A673 (cell line): Measurements from ENCODE around the gene NELFE. TPM values are rescaled to one million over a fixed set of nuclear protein-coding genes. Genes with fewer than 3 reads are reported as not detected.

Experiments
- BruUV-seq: library from RNA; stranded (reverse); fragments of 400-500 nt; replicated peaks from 2 replicates; lab custom pipeline; 2021; lab: Mats Ljungman, UMichigan
- CTCF ChIA-PET: fragments of 300-600 bp; sonication (Branson Sonifier 250); formaldehyde crosslinking; loops from one replicate; lab custom pipeline; 2022; ENCODE audit warnings: antibody characterized with exemption; lab: Charles Lee
- POLR2A ChIA-PET: fragments of 300-600 bp; sonication (Branson Sonifier 250); formaldehyde crosslinking; loops from one replicate; lab custom pipeline; 2022; ENCODE audit warnings: antibody characterized with exemption; ENCODE audit not compliant: low non-redundant PET; lab: Charles Lee
- DNase-seq: peaks from one replicate; pipeline ENCODE4 v3.0.0-alpha.2; 2015; ENCODE audit warnings: low spot score
- H3K27ac ChIP-seq: fragments of 200-600 bp; sonication (generic); 2 replicates; pipeline ENCODE4 v1.5.1; 2016; ENCODE audit warnings: mixed run types, low read depth, mild to moderate bottlenecking, mixed read lengths, antibody characterized with exemption, low read length; ENCODE audit not compliant: poor library complexity, severe bottlenecking
- H3K27me3 ChIP-seq: fragments of 200-600 bp; sonication (generic); replicated peaks from 2 replicates; pipeline ENCODE4 v1.6.1; 2017; ENCODE audit warnings: mixed run types, low read depth, mild to moderate bottlenecking, mixed read lengths, antibody characterized with exemption, low read length; ENCODE audit not compliant: insufficient read depth, poor library complexity
- H3K36me3 ChIP-seq: fragments of 200-600 bp; sonication (generic); 2 replicates; pipeline ENCODE4 v1.6.1; 2016; ENCODE audit warnings: mixed run types, mild to moderate bottlenecking, mixed read lengths, antibody characterized with exemption, low read length; ENCODE audit not compliant: insufficient read depth, poor library complexity, severe bottlenecking
- H3K4me1 ChIP-seq: fragments of 200-600 bp; sonication (generic); 2 replicates; pipeline ENCODE4 v1.6.1; 2017; ENCODE audit warnings: mixed run types, mild to moderate bottlenecking, mixed read lengths, antibody characterized with exemption, low read length; ENCODE audit not compliant: insufficient read depth, poor library complexity, severe bottlenecking
- H3K4me3 ChIP-seq: fragments of 200-600 bp; sonication (generic); 2 replicates; pipeline ENCODE4 v1.5.1; 2016; ENCODE audit warnings: low read depth, mixed run types, mild to moderate bottlenecking, mixed read lengths, low read length; ENCODE audit not compliant: poor library complexity, severe bottlenecking
- H3K9me3 ChIP-seq: fragments of 200-600 bp; sonication (generic); 2 replicates; pipeline ENCODE4 v1.6.1; 2016; ENCODE audit warnings: mixed run types, low read depth, mild to moderate bottlenecking, mixed read lengths, antibody characterized with exemption, low read length; ENCODE audit not compliant: poor library complexity, severe bottlenecking
- EZH2 ChIP-seq: fragments of 200-600 bp; sonication (generic); IDR thresholded peaks from 2 replicates; pipeline ENCODE4 v1.6.1; 2017; ENCODE audit warnings: borderline replicate concordance, low read depth, mild to moderate bottlenecking, mixed read lengths, antibody characterized with exemption, low read length; ENCODE audit not compliant: poor library complexity, severe bottlenecking
- intact Hi-C: fragments of 100-400 bp; cut with micrococcal nuclease; formaldehyde crosslinking; loops from one replicate; pipeline ENCODE4 v1.10.0; 2022; ENCODE audit not compliant: unreplicated experiment
- total RNA-seq: library from RNA; stranded (reverse); gene quantifications from 2 replicates; pipeline ENCODE4 v1.2.3, GENCODE V29; 2021
- TF ChIP-seq, protein P1 (sequence below): fragments of 300-800, 200-600 bp; sonication (generic); conservative IDR thresholded peaks from 2 replicates; pipeline ENCODE4 v1.5.1; 2017; ENCODE audit warnings: low read depth, mild to moderate bottlenecking, antibody characterized with exemption, low read length, moderate library complexity, mixed read lengths

The NELFE gene
- total RNA-seq, 1 experiment from 2014 or later, result 94.3 TPM

- H3K27ac ChIP-seq, result no peak overlapping the region
- H3K4me3 ChIP-seq, result no peak overlapping the region
- TF ChIP-seq EZH2, result no peak
- TF ChIP-seq, protein P1, sequence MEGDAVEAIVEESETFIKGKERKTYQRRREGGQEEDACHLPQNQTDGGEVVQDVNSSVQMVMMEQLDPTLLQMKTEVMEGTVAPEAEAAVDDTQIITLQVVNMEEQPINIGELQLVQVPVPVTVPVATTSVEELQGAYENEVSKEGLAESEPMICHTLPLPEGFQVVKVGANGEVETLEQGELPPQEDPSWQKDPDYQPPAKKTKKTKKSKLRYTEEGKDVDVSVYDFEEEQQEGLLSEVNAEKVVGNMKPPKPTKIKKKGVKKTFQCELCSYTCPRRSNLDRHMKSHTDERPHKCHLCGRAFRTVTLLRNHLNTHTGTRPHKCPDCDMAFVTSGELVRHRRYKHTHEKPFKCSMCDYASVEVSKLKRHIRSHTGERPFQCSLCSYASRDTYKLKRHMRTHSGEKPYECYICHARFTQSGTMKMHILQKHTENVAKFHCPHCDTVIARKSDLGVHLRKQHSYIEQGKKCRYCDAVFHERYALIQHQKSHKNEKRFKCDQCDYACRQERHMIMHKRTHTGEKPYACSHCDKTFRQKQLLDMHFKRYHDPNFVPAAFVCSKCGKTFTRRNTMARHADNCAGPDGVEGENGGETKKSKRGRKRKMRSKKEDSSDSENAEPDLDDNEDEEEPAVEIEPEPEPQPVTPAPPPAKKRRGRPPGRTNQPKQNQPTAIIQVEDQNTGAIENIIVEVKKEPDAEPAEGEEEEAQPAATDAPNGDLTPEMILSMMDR, result no peak
- ChIA-PET CTCF (no interaction called here), POLR2A (no interaction called here)
- no peaks in the 10 kb centered on the region for H3K27me3 ChIP-seq
- no peaks in the 10 kb centered on the region for H3K9me3 ChIP-seq
- no peaks in the 10 kb centered on the region for H3K36me3 ChIP-seq
- no peaks in the 10 kb centered on the region for H3K4me1 ChIP-seq
- no TSS peak for BruUV-seq
- DNase-seq, result no peak
- intact Hi-C loops, result no loop called here
Observed at GRCh38 chr6:31930962-31931361, 27.8 kb downstream of the NELFE start.

- no peak for DNase-seq
- H3K36me3 ChIP-seq, result no peaks in the 10 kb centered on the region
- H3K4me1 ChIP-seq, result no peaks in the 10 kb centered on the region
- TF ChIP-seq EZH2, result no peak
- TF ChIP-seq, protein P1, result no peak
- no peaks in the 10 kb centered on the region for H3K27me3 ChIP-seq
- H3K4me3 ChIP-seq, result no peak overlapping the region
- H3K9me3 ChIP-seq, result no peaks in the 10 kb centered on the region
- POLR2A ChIA-PET, result interaction anchor here (0.5 kb wide), 1 partner anchor 1964 kb away, joined by 3 read pairs; no protein-coding TSS in a partner anchor
- H3K27ac ChIP-seq, result no peak overlapping the region
- CTCF ChIA-PET, result interaction anchor here (0.5 kb wide), 1 partner anchor 47 kb away, joined by 4 read pairs; no protein-coding TSS in a partner anchor
- BruUV-seq, result no TSS peak
- intact Hi-C loops, result no loop called here
Observed at GRCh38 chr6:31928672-31928939, 30.2 kb downstream of the NELFE start.

DNA sequence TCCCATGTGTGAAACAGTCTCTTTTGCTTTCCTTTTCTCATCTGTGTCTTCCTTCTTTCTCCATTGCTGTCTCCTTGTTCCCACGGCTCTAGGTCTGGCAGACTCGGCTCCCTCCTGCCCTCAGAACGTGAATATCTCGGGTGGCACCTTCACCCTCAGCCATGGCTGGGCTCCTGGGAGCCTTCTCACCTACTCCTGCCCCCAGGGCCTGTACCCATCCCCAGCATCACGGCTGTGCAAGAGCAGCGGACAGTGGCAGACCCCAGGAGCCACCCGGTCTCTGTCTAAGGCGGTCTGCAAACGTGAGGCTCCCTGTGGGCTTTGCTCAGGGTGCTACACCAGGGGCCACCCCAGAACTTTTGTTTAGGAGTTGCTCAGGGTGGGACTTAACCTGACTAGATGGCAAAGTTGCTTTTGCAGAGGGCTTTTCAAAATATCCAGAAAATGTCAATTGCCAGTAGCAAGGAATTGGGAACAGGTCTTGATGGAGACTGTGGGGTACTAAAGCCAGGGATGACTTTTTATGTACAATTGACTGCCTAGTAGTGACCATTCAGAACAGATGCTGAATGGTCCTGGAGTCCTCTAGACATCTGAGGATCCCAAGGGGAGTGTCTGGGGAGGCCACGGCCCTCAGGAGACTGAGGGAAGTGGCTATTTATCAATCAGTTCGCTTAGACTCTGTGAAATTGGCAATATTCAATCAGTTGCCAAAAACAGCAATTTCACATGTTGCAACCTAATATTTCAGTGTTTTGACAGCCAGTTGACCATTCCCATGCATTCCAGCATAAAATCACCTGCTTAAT, 30.7 kb downstream of the NELFE start:
- Histone ChIP-seq H3K4me1 (no peaks in the 10 kb centered on the region), H3K9me3 (no peaks in the 10 kb centered on the region), H3K27me3 (no peaks in the 10 kb centered on the region), H3K36me3 (no peaks in the 10 kb centered on the region), H3K27ac (no peak overlapping the region), H3K4me3 (no peak overlapping the region)
- POLR2A ChIA-PET, result interaction anchor here (0.5 kb wide), 1 partner anchor 1963 kb away, joined by 3 read pairs; no protein-coding TSS in a partner anchor
- intact Hi-C loops, result no loop called here
- DNase-seq, result no peak
- CTCF ChIA-PET, result interaction anchor here (0.5 kb wide), 1 partner anchor 46 kb away, joined by 4 read pairs; no protein-coding TSS in a partner anchor
- no TSS peak for BruUV-seq
- TF ChIP-seq, protein P1, result no peak
